ENCODE data around the gene JPH2.
"Not testable (repeated sequence)": the region's sequence is repeated elsewhere in the genome, so short reads cannot be mapped to it uniquely, and the experiment has no call there.

The JPH2 gene

DNA sequence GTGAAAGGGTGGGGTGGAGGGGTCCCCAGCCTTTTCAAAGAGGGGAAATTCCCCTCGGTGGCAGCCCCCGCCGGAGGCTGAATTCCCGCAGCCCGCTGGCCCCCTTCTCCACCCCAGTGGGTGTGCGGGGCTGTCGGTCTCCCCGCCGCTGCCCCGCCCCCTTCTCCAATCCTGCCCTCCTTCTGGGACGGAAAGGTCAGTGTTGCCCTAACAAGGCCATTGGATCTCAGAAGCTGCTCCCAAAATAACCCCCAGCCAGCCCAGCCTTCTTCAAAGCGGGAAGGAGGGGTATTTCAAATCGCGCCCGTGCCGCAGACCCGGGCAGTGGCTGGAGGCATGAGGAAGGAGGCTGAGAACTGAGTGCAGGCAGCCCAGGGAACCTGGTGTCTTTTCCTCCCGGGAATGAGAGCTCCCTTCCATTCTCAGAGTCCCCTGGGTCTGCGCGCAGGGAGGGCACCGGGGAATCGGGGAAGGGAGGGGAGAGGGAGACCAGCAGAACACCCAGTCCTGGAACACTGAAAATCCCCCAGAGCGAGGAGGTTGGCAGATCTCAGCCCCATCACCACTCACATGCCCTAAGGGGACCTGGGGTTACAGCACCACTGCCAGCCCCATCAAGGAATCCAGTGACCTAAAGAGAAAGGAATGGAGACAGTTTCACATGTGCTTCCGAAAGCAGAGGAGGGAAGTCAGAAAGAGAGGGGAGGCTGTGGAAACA, at the start of gene JPH2:
TSS of gene JPH2 (minus strand) at position 135 of the 718 bp plus-strand sequence. CDS start 483 bp downstream, outside the sequence.
- in situ Hi-C loops (cut with MboI; ENCODE audit: low sequenced_read_pairs, unreplicated experiment) = loop anchor here (10.0 kb wide), 1 partner anchor 72 kb away; no protein-coding TSS in a partner anchor

GRCh38 chr20:44235702-44236101, 48.7 kb upstream of the JPH2 start:
- DNase-seq (ENCODE audit: low spot score) = no peak
- TF ChIP-seq, protein P1, sequence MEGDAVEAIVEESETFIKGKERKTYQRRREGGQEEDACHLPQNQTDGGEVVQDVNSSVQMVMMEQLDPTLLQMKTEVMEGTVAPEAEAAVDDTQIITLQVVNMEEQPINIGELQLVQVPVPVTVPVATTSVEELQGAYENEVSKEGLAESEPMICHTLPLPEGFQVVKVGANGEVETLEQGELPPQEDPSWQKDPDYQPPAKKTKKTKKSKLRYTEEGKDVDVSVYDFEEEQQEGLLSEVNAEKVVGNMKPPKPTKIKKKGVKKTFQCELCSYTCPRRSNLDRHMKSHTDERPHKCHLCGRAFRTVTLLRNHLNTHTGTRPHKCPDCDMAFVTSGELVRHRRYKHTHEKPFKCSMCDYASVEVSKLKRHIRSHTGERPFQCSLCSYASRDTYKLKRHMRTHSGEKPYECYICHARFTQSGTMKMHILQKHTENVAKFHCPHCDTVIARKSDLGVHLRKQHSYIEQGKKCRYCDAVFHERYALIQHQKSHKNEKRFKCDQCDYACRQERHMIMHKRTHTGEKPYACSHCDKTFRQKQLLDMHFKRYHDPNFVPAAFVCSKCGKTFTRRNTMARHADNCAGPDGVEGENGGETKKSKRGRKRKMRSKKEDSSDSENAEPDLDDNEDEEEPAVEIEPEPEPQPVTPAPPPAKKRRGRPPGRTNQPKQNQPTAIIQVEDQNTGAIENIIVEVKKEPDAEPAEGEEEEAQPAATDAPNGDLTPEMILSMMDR (IDR thresholded peaks at IDR 0.05; ENCODE audit: borderline replicate concordance, control extremely low read depth, extremely low read depth, insufficient read depth, missing control alignments) = no peak
- in situ Hi-C loops (cut with MboI; ENCODE audit: low sequenced_read_pairs, unreplicated experiment) = no loop called here

More for the DNA sequence above, at the start of gene JPH2:
- TF ChIP-seq, protein P1 (IDR thresholded peaks at IDR 0.05; ENCODE audit: borderline replicate concordance, control extremely low read depth, extremely low read depth, insufficient read depth, missing control alignments) = no peak
- no peak for DNase-seq (ENCODE audit: low spot score)

DNA sequence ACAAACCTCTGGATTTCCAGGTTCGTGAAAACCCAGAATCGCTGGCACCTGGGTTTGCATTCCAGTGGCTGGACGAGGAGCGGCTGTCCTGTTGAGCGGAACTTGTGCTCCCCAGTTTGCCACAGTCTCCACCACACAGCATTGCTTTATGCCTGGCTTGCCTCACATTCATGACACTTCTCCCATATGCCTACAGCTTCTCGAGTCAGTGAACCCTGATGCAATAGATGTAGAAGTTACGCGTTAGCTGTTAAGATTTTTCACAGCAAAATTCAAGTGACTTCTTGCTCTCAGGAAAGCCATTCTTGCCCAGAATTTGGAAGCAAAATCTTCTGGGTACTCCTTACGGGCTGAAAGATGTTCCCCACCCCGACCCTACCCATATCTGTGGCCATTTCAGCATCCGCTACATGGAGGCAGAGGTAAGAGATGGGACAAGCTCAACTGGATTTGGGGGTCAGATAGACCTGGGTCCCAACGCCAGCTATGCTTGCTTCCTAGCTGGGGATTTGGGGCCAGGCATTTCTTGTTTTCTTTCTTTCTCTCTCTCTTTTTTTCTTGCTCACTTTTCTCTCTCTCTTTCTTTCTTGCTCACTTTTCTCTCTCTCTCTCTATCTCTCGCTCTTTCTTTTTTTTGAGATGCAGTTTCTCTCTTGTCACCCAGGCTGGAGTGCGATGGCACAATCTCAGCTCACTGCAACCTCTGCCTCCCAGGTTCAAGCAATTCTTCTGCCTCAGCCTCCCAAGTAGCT, 47.8 kb upstream of the JPH2 start:
- DNase-seq (ENCODE audit: low spot score) = no peak
- in situ Hi-C loops (cut with MboI; ENCODE audit: low sequenced_read_pairs, unreplicated experiment) = no loop called here
- TF ChIP-seq, protein P1 (IDR thresholded peaks at IDR 0.05; ENCODE audit: borderline replicate concordance, control extremely low read depth, extremely low read depth, insufficient read depth, missing control alignments) = no peak

DNA sequence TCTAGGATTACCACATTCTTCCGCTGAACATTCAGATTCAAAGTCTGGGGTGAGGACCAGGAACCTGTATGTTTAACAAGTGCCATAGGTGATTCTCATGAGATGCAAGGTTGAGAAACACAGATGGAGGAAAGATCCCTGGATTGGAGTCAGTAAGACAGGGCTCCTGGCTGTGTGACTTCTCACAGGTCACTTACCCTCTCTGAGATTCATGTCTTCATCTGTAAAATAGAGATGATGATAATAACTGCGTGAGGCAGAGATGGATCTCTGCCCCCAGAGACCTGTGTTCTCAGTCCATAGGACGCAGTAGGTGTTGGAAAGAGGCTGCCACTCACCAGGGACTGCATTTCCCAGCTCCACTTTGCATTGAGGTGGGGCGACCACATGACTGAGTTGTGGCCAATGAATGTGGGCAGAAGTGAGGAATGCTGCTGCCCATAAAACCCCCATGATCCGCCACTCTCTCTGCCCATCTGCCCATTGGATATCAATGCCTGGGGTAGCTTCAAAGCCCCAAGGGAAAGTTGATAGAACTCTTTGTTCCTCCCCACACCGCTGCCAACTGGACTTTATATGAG, 46.5 kb upstream of the JPH2 start:
- in situ Hi-C loops (cut with MboI; ENCODE audit: low sequenced_read_pairs, unreplicated experiment) = no loop called here
- DNase-seq (ENCODE audit: low spot score) = no peak
- TF ChIP-seq, protein P1 (IDR thresholded peaks at IDR 0.05; ENCODE audit: borderline replicate concordance, control extremely low read depth, extremely low read depth, insufficient read depth, missing control alignments) = no peak

GRCh38 chr20:44232469-44232856, 45.5 kb upstream of the JPH2 start:
- DNase-seq (ENCODE audit: low spot score) = not testable (repeated sequence)

DNA sequence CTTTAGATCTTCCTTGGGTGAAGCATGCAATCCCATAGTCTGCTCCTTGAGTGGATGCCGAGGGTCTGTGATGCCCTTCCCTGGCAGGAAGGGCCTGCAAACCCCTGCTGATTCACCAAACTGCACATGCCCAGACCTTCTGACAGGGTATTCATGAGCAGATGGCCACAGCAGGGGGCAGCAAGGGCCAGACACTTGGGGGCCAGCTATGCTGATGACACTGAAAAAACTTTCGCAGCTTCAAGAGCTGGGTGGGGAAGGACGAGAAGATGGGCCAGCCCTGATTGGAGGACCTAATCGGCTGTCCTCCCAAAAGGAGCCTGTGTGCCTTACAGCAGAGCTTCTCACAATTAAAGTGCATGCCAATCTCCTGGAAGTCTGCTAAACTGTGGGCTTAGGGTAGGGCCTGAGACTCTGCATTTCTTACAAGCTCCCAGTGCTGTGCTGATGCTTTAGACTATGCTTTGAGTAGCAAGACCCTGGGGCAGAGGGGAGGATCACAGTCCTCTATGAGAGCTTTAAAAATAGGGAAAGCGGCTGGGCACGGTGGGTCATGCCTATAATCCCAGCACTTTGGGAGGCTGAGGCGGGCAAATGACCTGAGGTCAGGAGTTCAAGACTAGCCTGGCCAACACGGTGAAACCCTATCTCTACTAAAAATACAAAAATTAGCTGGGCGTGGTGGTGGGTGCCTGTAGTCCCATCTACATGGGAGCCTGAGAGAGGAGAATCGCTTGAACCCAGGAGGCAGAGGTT, 44.9 kb upstream of the JPH2 start:
- no peak for DNase-seq (ENCODE audit: low spot score)
- in situ Hi-C loops (cut with MboI; ENCODE audit: low sequenced_read_pairs, unreplicated experiment) = no loop called here
- TF ChIP-seq, protein P1 (IDR thresholded peaks at IDR 0.05; ENCODE audit: borderline replicate concordance, control extremely low read depth, extremely low read depth, insufficient read depth, missing control alignments) = no peak

More at GRCh38 chr20:44232469-44232856, 45.5 kb upstream of the JPH2 start:
- in situ Hi-C loops (cut with MboI; ENCODE audit: low sequenced_read_pairs, unreplicated experiment) = not testable (repeated sequence)
